Measurements from ENCODE around the gene CYP2C19.
"Not testable (repeated sequence)": the region's sequence is repeated elsewhere in the genome, so short reads cannot be mapped to it uniquely, and the experiment has no call there.

Gene CYP2C19
- 0 reads per million in 3 donors for total RNA-seq

DNA sequence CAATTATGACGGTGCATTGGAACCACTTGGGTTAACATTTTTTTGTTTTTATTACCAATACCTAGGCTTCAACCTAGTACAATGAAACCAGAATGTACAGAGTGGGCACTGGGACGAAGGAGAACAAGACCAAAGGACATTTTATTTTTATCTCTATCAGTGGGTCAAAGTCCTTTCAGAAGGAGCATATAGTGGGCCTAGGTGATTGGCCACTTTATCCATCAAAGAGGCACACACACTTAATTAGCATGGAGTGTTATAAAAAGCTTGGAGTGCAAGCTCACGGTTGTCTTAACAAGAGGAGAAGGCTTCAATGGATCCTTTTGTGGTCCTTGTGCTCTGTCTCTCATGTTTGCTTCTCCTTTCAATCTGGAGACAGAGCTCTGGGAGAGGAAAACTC, at the start of gene CYP2C19:
TSS of gene CYP2C19 (plus strand) at position 289 of the 400 bp plus-strand sequence. CDS start at position 314, 25 bp downstream.
- H3K9me3 ChIP-seq (ENCODE audit: control insufficient read depth, low read length): no peaks in the 10 kb centered on the region
- H3K27me3 ChIP-seq (replicated peaks; ENCODE audit: control insufficient read depth, insufficient read depth, low read length, poor library complexity, severe bottlenecking): no peaks in the 10 kb centered on the region
- no peak for DNase-seq

DNA sequence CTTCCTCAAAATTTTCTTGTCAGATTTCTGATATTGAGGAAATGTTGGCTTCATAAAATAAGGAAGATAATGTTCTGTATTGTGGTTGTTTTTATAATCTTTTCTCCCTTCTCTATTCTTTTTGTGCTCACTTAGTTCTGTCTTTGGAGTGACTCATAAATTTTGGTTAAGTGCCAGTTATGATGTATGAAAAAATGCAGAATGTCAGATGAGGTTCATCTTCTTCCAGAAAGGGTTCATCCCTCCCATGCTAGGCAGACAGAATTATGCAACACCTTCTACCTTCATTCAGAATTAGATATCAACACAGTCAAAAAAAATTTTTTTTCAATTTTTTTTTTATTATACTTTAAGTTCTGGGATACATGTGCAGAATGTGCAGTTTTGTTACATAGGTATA, 36.6 kb upstream of the CYP2C19 start:
- Histone ChIP-seq H3K27me3 (replicated peaks; ENCODE audit: control insufficient read depth, insufficient read depth, low read length, poor library complexity, severe bottlenecking) (no peaks in the 10 kb centered on the region), H3K9me3 (ENCODE audit: control insufficient read depth, low read length) (no peaks in the 10 kb centered on the region), H3K4me3 (ENCODE audit: insufficient read depth, low read depth, low read length, poor library complexity, severe bottlenecking) (no peak overlapping the region), H3K4me1 (ENCODE audit: control insufficient read depth, insufficient read depth, low read length, poor library complexity, severe bottlenecking) (no peaks in the 10 kb centered on the region), H3K27ac (ENCODE audit: insufficient read depth, low read length, poor library complexity, severe bottlenecking) (no peak overlapping the region), H3K36me3 (ENCODE audit: control insufficient read depth, insufficient read depth, low read length) (no peaks in the 10 kb centered on the region)
- DNase-seq: no peak

More for the DNA sequence above, at the start of gene CYP2C19:
- H3K4me3 ChIP-seq (ENCODE audit: insufficient read depth, low read depth, low read length, poor library complexity, severe bottlenecking): no peak within 1 kb of the TSS
- no peaks in the 10 kb centered on the region for H3K36me3 ChIP-seq (ENCODE audit: control insufficient read depth, insufficient read depth, low read length)
- no peaks in the 10 kb centered on the region for H3K4me1 ChIP-seq (ENCODE audit: control insufficient read depth, insufficient read depth, low read length, poor library complexity, severe bottlenecking)
- no peak within 1 kb of the TSS for H3K27ac ChIP-seq (ENCODE audit: insufficient read depth, low read length, poor library complexity, severe bottlenecking)

DNA sequence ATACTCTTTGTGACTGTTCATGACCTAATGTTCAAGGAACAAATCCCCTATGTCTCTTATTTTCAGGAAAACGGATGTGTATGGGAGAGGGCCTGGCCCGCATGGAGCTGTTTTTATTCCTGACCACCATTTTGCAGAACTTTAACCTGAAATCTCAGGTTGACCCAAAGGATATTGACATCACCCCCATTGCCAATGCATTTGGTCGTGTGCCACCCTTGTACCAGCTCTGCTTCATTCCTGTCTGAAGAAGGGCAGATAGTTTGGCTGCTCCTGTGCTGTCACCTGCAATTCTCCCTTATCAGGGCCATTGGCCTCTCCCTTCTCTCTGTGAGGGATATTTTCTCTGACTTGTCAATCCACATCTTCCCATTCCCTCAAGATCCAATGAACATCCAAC, 27.3 kb upstream of the CYP2C19 start:
- Histone ChIP-seq H3K36me3 (ENCODE audit: control insufficient read depth, insufficient read depth, low read length) (no peaks in the 10 kb centered on the region), H3K4me3 (ENCODE audit: insufficient read depth, low read depth, low read length, poor library complexity, severe bottlenecking) (no peak overlapping the region), H3K4me1 (ENCODE audit: control insufficient read depth, insufficient read depth, low read length, poor library complexity, severe bottlenecking) (no peaks in the 10 kb centered on the region), H3K27ac (ENCODE audit: insufficient read depth, low read length, poor library complexity, severe bottlenecking) (no peak overlapping the region), H3K27me3 (replicated peaks; ENCODE audit: control insufficient read depth, insufficient read depth, low read length, poor library complexity, severe bottlenecking) (no peaks in the 10 kb centered on the region), H3K9me3 (ENCODE audit: control insufficient read depth, low read length) (no peaks in the 10 kb centered on the region)
- DNase-seq: no peak

DNA sequence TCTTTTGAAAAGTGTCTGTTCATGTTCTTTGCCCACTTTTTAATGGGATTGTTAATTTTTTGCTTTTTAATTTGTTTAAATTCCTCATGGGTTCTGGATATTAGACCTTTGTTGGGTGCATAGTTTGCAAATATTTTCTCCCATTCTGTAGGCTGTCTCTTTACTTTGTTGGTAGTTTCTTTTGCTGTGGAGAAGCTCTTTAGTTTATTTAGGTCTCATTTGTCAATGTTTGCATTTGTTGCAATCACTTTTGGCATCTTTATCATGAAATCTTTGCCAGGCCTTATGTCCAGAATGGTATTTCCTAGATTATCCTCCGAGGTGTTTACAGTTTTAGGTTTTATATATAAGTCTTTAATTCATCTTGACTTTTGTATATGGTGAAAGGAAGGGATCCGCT, 23.9 kb upstream of the CYP2C19 start:
- H3K27me3 ChIP-seq (replicated peaks; ENCODE audit: control insufficient read depth, insufficient read depth, low read length, poor library complexity, severe bottlenecking): no peaks in the 10 kb centered on the region
- H3K9me3 ChIP-seq (ENCODE audit: control insufficient read depth, low read length): no peaks in the 10 kb centered on the region
- H3K4me3 ChIP-seq (ENCODE audit: insufficient read depth, low read depth, low read length, poor library complexity, severe bottlenecking): no peak overlapping the region
- H3K27ac ChIP-seq (ENCODE audit: insufficient read depth, low read length, poor library complexity, severe bottlenecking): no peak overlapping the region
- no peaks in the 10 kb centered on the region for H3K4me1 ChIP-seq (ENCODE audit: control insufficient read depth, insufficient read depth, low read length, poor library complexity, severe bottlenecking)
- DNase-seq: no peak
- no peaks in the 10 kb centered on the region for H3K36me3 ChIP-seq (ENCODE audit: control insufficient read depth, insufficient read depth, low read length)

DNA sequence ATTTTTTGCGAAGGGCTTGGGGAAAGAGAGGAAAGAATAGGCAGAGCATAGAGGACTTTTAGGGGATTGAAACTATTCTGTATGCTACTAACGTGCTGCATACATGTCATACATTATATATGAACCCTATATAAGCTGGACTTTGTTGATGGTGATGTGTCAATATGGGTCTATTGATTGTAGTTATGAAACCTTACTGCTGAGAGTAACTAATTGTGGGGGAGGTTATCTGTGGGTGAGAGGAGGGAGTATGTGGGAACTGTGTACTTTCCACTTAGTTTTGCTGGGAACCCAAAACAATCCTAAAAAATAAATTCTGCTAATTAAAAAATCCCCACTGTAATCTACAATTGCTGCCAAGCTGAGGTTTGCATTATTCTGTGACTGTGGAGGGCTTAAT, 15.3 kb upstream of the CYP2C19 start:
- Histone ChIP-seq H3K27ac (ENCODE audit: insufficient read depth, low read length, poor library complexity, severe bottlenecking) (no peak overlapping the region), H3K36me3 (ENCODE audit: control insufficient read depth, insufficient read depth, low read length) (no peaks in the 10 kb centered on the region)
- DNase-seq: no peak

DNA sequence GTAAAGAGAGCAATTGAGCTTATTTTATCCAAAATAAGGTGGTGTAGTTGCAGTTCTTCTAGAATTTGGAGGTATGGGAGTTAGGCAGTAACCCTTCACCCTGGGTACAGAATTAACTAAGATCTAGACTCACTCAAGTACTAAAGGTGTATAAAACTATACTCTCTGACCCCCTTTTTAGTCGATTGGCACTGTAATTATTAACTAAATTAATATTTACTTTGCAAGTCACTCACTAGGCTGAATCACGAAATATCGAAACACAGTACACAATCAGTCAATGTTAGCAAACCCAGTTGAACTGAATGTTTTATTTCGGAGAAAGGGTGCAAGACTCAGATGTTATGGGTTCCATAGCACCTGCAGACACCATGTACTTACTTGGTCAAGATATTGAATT, 14.6 kb upstream of the CYP2C19 start:
- H3K4me3 ChIP-seq (ENCODE audit: insufficient read depth, low read depth, low read length, poor library complexity, severe bottlenecking): no peak overlapping the region
- no peak overlapping the region for H3K27ac ChIP-seq (ENCODE audit: insufficient read depth, low read length, poor library complexity, severe bottlenecking)
- H3K9me3 ChIP-seq (ENCODE audit: control insufficient read depth, low read length): no peaks in the 10 kb centered on the region
- DNase-seq: no peak
- no peaks in the 10 kb centered on the region for H3K4me1 ChIP-seq (ENCODE audit: control insufficient read depth, insufficient read depth, low read length, poor library complexity, severe bottlenecking)
- no peaks in the 10 kb centered on the region for H3K36me3 ChIP-seq (ENCODE audit: control insufficient read depth, insufficient read depth, low read length)
- H3K27me3 ChIP-seq (replicated peaks; ENCODE audit: control insufficient read depth, insufficient read depth, low read length, poor library complexity, severe bottlenecking): no peaks in the 10 kb centered on the region

More for the DNA sequence above, 15.3 kb upstream of the CYP2C19 start:
- H3K27me3 ChIP-seq (replicated peaks; ENCODE audit: control insufficient read depth, insufficient read depth, low read length, poor library complexity, severe bottlenecking): no peaks in the 10 kb centered on the region
- H3K4me1 ChIP-seq (ENCODE audit: control insufficient read depth, insufficient read depth, low read length, poor library complexity, severe bottlenecking): no peaks in the 10 kb centered on the region
- no peaks in the 10 kb centered on the region for H3K9me3 ChIP-seq (ENCODE audit: control insufficient read depth, low read length)
- no peak overlapping the region for H3K4me3 ChIP-seq (ENCODE audit: insufficient read depth, low read depth, low read length, poor library complexity, severe bottlenecking)

GRCh38 chr10:94757916-94758315, 4.6 kb upstream of the CYP2C19 start:
- no peaks in the 10 kb centered on the region for H3K4me1 ChIP-seq (ENCODE audit: control insufficient read depth, insufficient read depth, low read length, poor library complexity, severe bottlenecking)
- no peak for DNase-seq
- H3K27me3 ChIP-seq (replicated peaks; ENCODE audit: control insufficient read depth, insufficient read depth, low read length, poor library complexity, severe bottlenecking): no peaks in the 10 kb centered on the region
- no peak overlapping the region for H3K27ac ChIP-seq (ENCODE audit: insufficient read depth, low read length, poor library complexity, severe bottlenecking)
- H3K4me3 ChIP-seq (ENCODE audit: insufficient read depth, low read depth, low read length, poor library complexity, severe bottlenecking): no peak overlapping the region
- no peaks in the 10 kb centered on the region for H3K9me3 ChIP-seq (ENCODE audit: control insufficient read depth, low read length)
- no peaks in the 10 kb centered on the region for H3K36me3 ChIP-seq (ENCODE audit: control insufficient read depth, insufficient read depth, low read length)

- no peaks in the 10 kb centered on the region for H3K4me1 ChIP-seq (ENCODE audit: control insufficient read depth, insufficient read depth, low read length, poor library complexity, severe bottlenecking)
- H3K27me3 ChIP-seq (replicated peaks; ENCODE audit: control insufficient read depth, insufficient read depth, low read length, poor library complexity, severe bottlenecking): no peaks in the 10 kb centered on the region
- no peaks in the 10 kb centered on the region for H3K36me3 ChIP-seq (ENCODE audit: control insufficient read depth, insufficient read depth, low read length)
- H3K4me3 ChIP-seq (ENCODE audit: insufficient read depth, low read depth, low read length, poor library complexity, severe bottlenecking): no peak overlapping the region
- H3K27ac ChIP-seq (ENCODE audit: insufficient read depth, low read length, poor library complexity, severe bottlenecking): no peak overlapping the region
- no peak for DNase-seq
- no peaks in the 10 kb centered on the region for H3K9me3 ChIP-seq (ENCODE audit: control insufficient read depth, low read length)
These were observed 1.8 kb upstream of the CYP2C19 start for GRCh38 chr10:94760586-94761178.

DNA sequence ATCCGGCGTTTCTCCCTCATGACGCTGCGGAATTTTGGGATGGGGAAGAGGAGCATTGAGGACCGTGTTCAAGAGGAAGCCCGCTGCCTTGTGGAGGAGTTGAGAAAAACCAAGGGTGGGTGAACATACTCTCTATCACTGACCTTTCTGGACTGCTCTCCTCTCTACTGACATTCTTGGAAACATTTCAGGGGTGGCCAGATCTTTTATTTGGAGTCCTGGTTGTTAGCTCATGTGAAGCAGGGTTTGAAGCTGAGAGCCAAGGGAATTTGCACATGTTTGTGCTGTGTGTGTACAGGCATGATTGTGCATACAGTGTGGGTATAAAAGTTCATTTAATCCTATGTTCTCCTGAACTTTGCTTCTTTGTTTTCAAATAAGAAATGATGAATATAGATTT, 12.9 kb downstream of the CYP2C19 start:
- not testable (repeated sequence) for H3K9me3 ChIP-seq (ENCODE audit: control insufficient read depth, low read length); H3K27me3 ChIP-seq (replicated peaks; ENCODE audit: control insufficient read depth, insufficient read depth, low read length, poor library complexity, severe bottlenecking); H3K27ac ChIP-seq (ENCODE audit: insufficient read depth, low read length, poor library complexity, severe bottlenecking); H3K36me3 ChIP-seq (ENCODE audit: control insufficient read depth, insufficient read depth, low read length); DNase-seq; H3K4me3 ChIP-seq (ENCODE audit: insufficient read depth, low read depth, low read length, poor library complexity, severe bottlenecking); H3K4me1 ChIP-seq (ENCODE audit: control insufficient read depth, insufficient read depth, low read length, poor library complexity, severe bottlenecking)

- H3K27ac ChIP-seq (ENCODE audit: insufficient read depth, low read length, poor library complexity, severe bottlenecking): no peak overlapping the region
- H3K4me3 ChIP-seq (ENCODE audit: insufficient read depth, low read depth, low read length, poor library complexity, severe bottlenecking): no peak overlapping the region
- H3K36me3 ChIP-seq (ENCODE audit: control insufficient read depth, insufficient read depth, low read length): no peaks in the 10 kb centered on the region
- H3K9me3 ChIP-seq (ENCODE audit: control insufficient read depth, low read length): no peaks in the 10 kb centered on the region
- no peaks in the 10 kb centered on the region for H3K4me1 ChIP-seq (ENCODE audit: control insufficient read depth, insufficient read depth, low read length, poor library complexity, severe bottlenecking)
- no peaks in the 10 kb centered on the region for H3K27me3 ChIP-seq (replicated peaks; ENCODE audit: control insufficient read depth, insufficient read depth, low read length, poor library complexity, severe bottlenecking)
- DNase-seq: no peak
These were observed 15.5 kb downstream of the CYP2C19 start for GRCh38 chr10:94777886-94778458.
